ENCODE measurements around the gene VEZF1. TPM values are rescaled to one million over a fixed set of nuclear protein-coding genes. Genes with fewer than 3 reads are reported as not detected.
A peak's percentile ranks its signal among the peaks of the same experiment; 100 is the strongest.

Gene VEZF1
- polyA plus RNA-seq, 3 donors: 28.3 to 40.1 (median 29.0) TPM

DNA sequence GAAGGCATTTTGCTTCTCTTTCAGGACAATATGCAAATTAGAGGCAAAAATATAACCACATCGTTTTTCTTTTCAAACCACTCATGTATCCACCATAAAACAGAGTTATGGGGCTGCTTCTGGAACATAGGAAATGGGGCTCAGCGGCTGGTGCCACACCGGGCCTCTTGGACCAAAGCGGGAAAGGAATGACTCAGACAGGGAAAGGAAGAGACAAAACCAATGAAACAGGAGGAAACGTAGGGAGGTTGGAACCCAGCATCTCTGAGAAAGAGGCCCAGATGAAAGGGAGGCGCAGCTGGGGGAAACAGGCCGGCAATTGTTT, 61.4 kb downstream of the VEZF1 start:
- H4K20me1 ChIP-seq (ENCODE audit: insufficient read depth, low read length): peaks cover 40% of the 10 kb centered on the region
- H2AFZ ChIP-seq (ENCODE audit: insufficient read depth, low read depth, low read length, poor library complexity, severe bottlenecking): no peak overlapping the region
- no peaks in the 10 kb centered on the region for H3K36me3 ChIP-seq (replicated peaks in 1 of 2; ENCODE audit: control insufficient read depth in 1 of 2, insufficient read depth in 2 of 2, low read length in 2 of 2)
- no peak overlapping the region for H3K27ac ChIP-seq (ENCODE audit: low read depth in 1 of 2, low read length in 2 of 2)
- H3K4me3 ChIP-seq (replicated peaks in 1 of 3; ENCODE audit: low read depth in 2 of 3, low read length in 3 of 3): no peak overlapping the region
- DNase-seq: no peak
- intact Hi-C loops (cut with micrococcal nuclease): loop anchor here in 1 of 2 donors (5.0 kb wide), 1 partner anchor 54 kb away; no protein-coding TSS in a partner anchor
- H3K4me2 ChIP-seq (replicated peaks; ENCODE audit: extremely low read depth, low read length, poor library complexity, severe bottlenecking): no peak overlapping the region
- TF ChIP-seq, protein P1, sequence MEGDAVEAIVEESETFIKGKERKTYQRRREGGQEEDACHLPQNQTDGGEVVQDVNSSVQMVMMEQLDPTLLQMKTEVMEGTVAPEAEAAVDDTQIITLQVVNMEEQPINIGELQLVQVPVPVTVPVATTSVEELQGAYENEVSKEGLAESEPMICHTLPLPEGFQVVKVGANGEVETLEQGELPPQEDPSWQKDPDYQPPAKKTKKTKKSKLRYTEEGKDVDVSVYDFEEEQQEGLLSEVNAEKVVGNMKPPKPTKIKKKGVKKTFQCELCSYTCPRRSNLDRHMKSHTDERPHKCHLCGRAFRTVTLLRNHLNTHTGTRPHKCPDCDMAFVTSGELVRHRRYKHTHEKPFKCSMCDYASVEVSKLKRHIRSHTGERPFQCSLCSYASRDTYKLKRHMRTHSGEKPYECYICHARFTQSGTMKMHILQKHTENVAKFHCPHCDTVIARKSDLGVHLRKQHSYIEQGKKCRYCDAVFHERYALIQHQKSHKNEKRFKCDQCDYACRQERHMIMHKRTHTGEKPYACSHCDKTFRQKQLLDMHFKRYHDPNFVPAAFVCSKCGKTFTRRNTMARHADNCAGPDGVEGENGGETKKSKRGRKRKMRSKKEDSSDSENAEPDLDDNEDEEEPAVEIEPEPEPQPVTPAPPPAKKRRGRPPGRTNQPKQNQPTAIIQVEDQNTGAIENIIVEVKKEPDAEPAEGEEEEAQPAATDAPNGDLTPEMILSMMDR (IDR thresholded peaks at IDR 0.05): no peak
- H3K27me3 ChIP-seq (ENCODE audit: control insufficient read depth in 2 of 2, insufficient read depth in 2 of 2, low read length in 2 of 2): no peaks in the 10 kb centered on the region
- no peaks in the 10 kb centered on the region for H3K9me3 Mint-ChIP-seq
- peaks cover 5 to 21% (median 10%) of the 10 kb centered on the region in 3 donors for H3K27me3 Mint-ChIP-seq (ENCODE audit: low read depth in 3 of 3)
- peak overlapping the region in 1 of 2 donors; percentile 53 for H3K4me3 Mint-ChIP-seq
- peaks cover 14% of the 10 kb centered on the region for H3K4me1 Mint-ChIP-seq
- H3K27ac Mint-ChIP-seq: peak overlapping the region in 1 of 7 donors; percentile 72
- peaks cover 4 to 7% of the 10 kb centered on the region in 2 donors for H3K4me1 ChIP-seq (ENCODE audit: control insufficient read depth in 1 of 2, insufficient read depth in 2 of 2, low read length in 2 of 2)
- H3K9me3 ChIP-seq (replicated peaks in 1 of 2; ENCODE audit: control insufficient read depth in 1 of 2, insufficient read depth in 1 of 2, low read length in 2 of 2): no peaks in the 10 kb centered on the region
- no peaks in the 10 kb centered on the region for H3K79me2 ChIP-seq (ENCODE audit: insufficient read depth, low read length)
- 56% methylated on average over 4 of the region's 7 CpGs for WGBS (ENCODE audit: insufficient coverage)
- no peak overlapping the region for H3K9ac ChIP-seq (ENCODE audit: insufficient read depth, low read length, poor library complexity, severe bottlenecking)
- peaks cover 10 to 11% of the 10 kb centered on the region in 2 donors for H3K36me3 Mint-ChIP-seq

DNA sequence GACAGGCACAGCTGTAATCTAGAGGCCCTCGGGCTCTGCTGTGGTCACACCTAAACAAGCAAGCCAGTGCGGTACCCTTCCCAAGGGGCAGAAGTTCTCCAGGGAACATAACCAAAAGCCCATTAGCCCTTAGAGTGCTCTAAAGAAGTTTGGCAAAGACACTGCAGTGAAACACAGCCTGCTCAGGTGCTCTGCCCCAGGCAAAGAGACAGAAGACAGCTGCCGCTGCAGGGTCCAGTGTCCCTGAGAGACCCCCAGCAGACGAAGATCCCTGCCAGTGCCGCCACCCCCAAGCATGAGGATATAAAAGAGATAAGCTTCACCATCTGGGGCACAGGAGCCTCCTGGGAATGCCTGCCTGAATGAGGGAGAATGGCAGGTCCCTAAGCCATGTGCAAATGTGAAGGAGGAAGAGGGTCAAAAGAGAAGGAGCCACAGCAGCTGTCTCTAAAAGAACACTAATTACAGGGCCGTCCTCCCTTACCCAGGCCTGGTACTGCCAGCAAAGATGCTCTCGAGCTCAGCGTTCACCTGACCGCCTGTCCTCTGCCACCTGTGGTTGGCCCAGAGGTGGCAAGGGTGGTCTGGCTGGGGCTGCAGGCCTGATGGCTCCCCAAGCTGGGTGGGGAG, 62.6 kb downstream of the VEZF1 start:
- H3K36me3 ChIP-seq (replicated peaks in 1 of 2; ENCODE audit: control insufficient read depth in 1 of 2, insufficient read depth in 2 of 2, low read length in 2 of 2): peaks cover 0 to 3% of the 10 kb centered on the region in 2 donors
- H3K9me3 Mint-ChIP-seq: no peaks in the 10 kb centered on the region
- H3K9me3 ChIP-seq (replicated peaks in 1 of 2; ENCODE audit: control insufficient read depth in 1 of 2, insufficient read depth in 1 of 2, low read length in 2 of 2): no peaks in the 10 kb centered on the region
- no peak overlapping the region for H3K4me3 ChIP-seq (replicated peaks in 1 of 3; ENCODE audit: low read depth in 2 of 3, low read length in 3 of 3)
- no peak overlapping the region for H2AFZ ChIP-seq (ENCODE audit: insufficient read depth, low read depth, low read length, poor library complexity, severe bottlenecking)
- H3K4me2 ChIP-seq (replicated peaks; ENCODE audit: extremely low read depth, low read length, poor library complexity, severe bottlenecking): no peak overlapping the region
- TF ChIP-seq, protein P1 (IDR thresholded peaks at IDR 0.05): no peak
- H3K27ac Mint-ChIP-seq: no peak overlapping the region
- DNase-seq: no peak
- peaks cover 9 to 18% of the 10 kb centered on the region in 2 donors for H3K36me3 Mint-ChIP-seq
- no peaks in the 10 kb centered on the region for H3K79me2 ChIP-seq (ENCODE audit: insufficient read depth, low read length)
- no peak overlapping the region for H3K27ac ChIP-seq (ENCODE audit: low read depth in 1 of 2, low read length in 2 of 2)
- intact Hi-C loops (cut with micrococcal nuclease): loop anchor here in 1 of 2 donors (5.0 kb wide), 1 partner anchor 53 kb away; no protein-coding TSS in a partner anchor
- H3K27me3 ChIP-seq (ENCODE audit: control insufficient read depth in 2 of 2, insufficient read depth in 2 of 2, low read length in 2 of 2): no peaks in the 10 kb centered on the region
- H3K4me1 Mint-ChIP-seq: peaks cover 18% of the 10 kb centered on the region
- H4K20me1 ChIP-seq (ENCODE audit: insufficient read depth, low read length): peaks cover 35% of the 10 kb centered on the region
- peaks cover 2 to 13% (median 7%) of the 10 kb centered on the region in 3 donors for H3K27me3 Mint-ChIP-seq (ENCODE audit: low read depth in 3 of 3)
- no peak overlapping the region for H3K4me3 Mint-ChIP-seq
- H3K9ac ChIP-seq (ENCODE audit: insufficient read depth, low read length, poor library complexity, severe bottlenecking): no peak overlapping the region
- peaks cover 4 to 7% of the 10 kb centered on the region in 2 donors for H3K4me1 ChIP-seq (ENCODE audit: control insufficient read depth in 1 of 2, insufficient read depth in 2 of 2, low read length in 2 of 2)
- WGBS (ENCODE audit: insufficient coverage): 100% methylated on average over 7 of the region's 9 CpGs
